ENCODE results near the gene LRRC55.
"Not testable (repeated sequence)": the region's sequence is repeated elsewhere in the genome, so short reads cannot be mapped to it uniquely, and the experiment has no call there.

The LRRC55 gene

GRCh38 chr11:57161351-57161750, 20.4 kb upstream of the LRRC55 start:
- DNase-seq (ENCODE audit: low read depth): no peak

- DNase-seq (ENCODE audit: low read depth): no peak
Measured at GRCh38 chr11:57162179-57162898, 19.4 kb upstream of the LRRC55 start.

GRCh38 chr11:57163160-57163868, 18.4 kb upstream of the LRRC55 start:
- no peak for DNase-seq (ENCODE audit: low read depth)

GRCh38 chr11:57164317-57164716, 17.4 kb upstream of the LRRC55 start:
- DNase-seq (ENCODE audit: low read depth): no peak

- no peak for DNase-seq (ENCODE audit: low read depth)
Measured at GRCh38 chr11:57167125-57167846, 14.5 kb upstream of the LRRC55 start.

- not testable (repeated sequence) for DNase-seq (ENCODE audit: low read depth)
Measured at GRCh38 chr11:57169732-57170313, 11.9 kb upstream of the LRRC55 start.

- no peak for DNase-seq (ENCODE audit: low read depth)
Measured at GRCh38 chr11:57172031-57172430, 9.7 kb upstream of the LRRC55 start.

- no peak for DNase-seq (ENCODE audit: low read depth)
Measured at GRCh38 chr11:57174656-57175055, 7.1 kb upstream of the LRRC55 start.

GRCh38 chr11:57175478-57175877, 6.3 kb upstream of the LRRC55 start:
- DNase-seq (ENCODE audit: low read depth): no peak

GRCh38 chr11:57178334-57178733, 3.4 kb upstream of the LRRC55 start:
- no peak for DNase-seq (ENCODE audit: low read depth)

- DNase-seq (ENCODE audit: low read depth): no peak
Measured at GRCh38 chr11:57179681-57180080, 2.1 kb upstream of the LRRC55 start.

- no peak for DNase-seq (ENCODE audit: low read depth)
Measured at GRCh38 chr11:57180081-57180561, 1.6 kb upstream of the LRRC55 start.

GRCh38 chr11:57180964-57181363, 789 bp upstream of the LRRC55 start:
- DNase-seq (ENCODE audit: low read depth): no peak

GRCh38 chr11:57182896-57183295, 1.1 kb downstream of the LRRC55 start:
- no peak for DNase-seq (ENCODE audit: low read depth)

GRCh38 chr11:57190548-57190947, 8.8 kb downstream of the LRRC55 start:
- DNase-seq (ENCODE audit: low read depth): no peak

GRCh38 chr11:57191311-57192219, 9.8 kb downstream of the LRRC55 start:
- no peak for DNase-seq (ENCODE audit: low read depth)

GRCh38 chr11:57192316-57192715, 10.6 kb downstream of the LRRC55 start:
- DNase-seq (ENCODE audit: low read depth): no peak

- no peak for DNase-seq (ENCODE audit: low read depth)
Measured at GRCh38 chr11:57196596-57196995, 14.8 kb downstream of the LRRC55 start.

GRCh38 chr11:57197762-57198161, 16.0 kb downstream of the LRRC55 start:
- DNase-seq (ENCODE audit: low read depth): no peak

GRCh38 chr11:57199330-57199729, 17.6 kb downstream of the LRRC55 start:
- no peak for DNase-seq (ENCODE audit: low read depth)

GRCh38 chr11:57200917-57201316, 19.2 kb downstream of the LRRC55 start:
- DNase-seq (ENCODE audit: low read depth): no peak
